ENCODE results near the gene SMIM20.

GRCh38 chr4:25881193-25881592 lies 32.8 kb upstream of the SMIM20 start:
- no peak for TF ChIP-seq CTCF (conservative IDR thresholded peaks at IDR 0.05; ENCODE audit: low read depth in 2 of 2)
- no peak for TF ChIP-seq CREB1 (CRISPR knock-in tag; IDR thresholded peaks at IDR 0.05; ENCODE audit: low read depth)
- TF ChIP-seq EZH2phosphoT487 (IDR thresholded peaks at IDR 0.05; ENCODE audit: unreplicated experiment) = no peak
- no peak for TF ChIP-seq EZH2 (IDR thresholded peaks at IDR 0.05; ENCODE audit: low read depth, unreplicated experiment)
- no peak for TF ChIP-seq POLR2AphosphoS5 (IDR thresholded peaks at IDR 0.05; ENCODE audit: low read depth)
- no peak for TF ChIP-seq ZNF331 (CRISPR knock-in tag; IDR thresholded peaks at IDR 0.05; ENCODE audit: low read depth)
- TF ChIP-seq ZNF114 (CRISPR knock-in tag; IDR thresholded peaks at IDR 0.05) = no peak
- TF ChIP-seq REST (IDR thresholded peaks at IDR 0.05; ENCODE audit: unreplicated experiment) = no peak
- TF ChIP-seq JUNB (IDR thresholded peaks at IDR 0.05; ENCODE audit: unreplicated experiment) = no peak

Measured in GM23338 (cell line).